ENCODE data around the gene TMED8.

The TMED8 gene

GRCh38 chr14:77324816-77325745 is 51.8 kb downstream of the TMED8 start:
- Histone ChIP-seq H3K18ac (ENCODE audit: low read length) (no peak overlapping the region), H3K56ac (ENCODE audit: low read length) (no peak overlapping the region)
- WGBS (ENCODE audit: extremely low coverage, insufficient coverage, low lambda C conversion rate): no CpG with 5 or more reads among the region's 11 CpGs

GRCh38 chr14:77324289-77324688 is 52.6 kb downstream of the TMED8 start:
- Histone ChIP-seq H3K4me3 (ENCODE audit: low read length) (no peak overlapping the region), H2AK5ac (ENCODE audit: low read length) (no peak overlapping the region), H4K5ac (ENCODE audit: low read length) (no peak overlapping the region), H3K27ac (ENCODE audit: low read depth, low read length) (no peak overlapping the region), H3K4ac (ENCODE audit: low read depth, low read length) (no peak overlapping the region), H2BK5ac (ENCODE audit: low read length) (no peak overlapping the region), H3K36me3 (ENCODE audit: control insufficient read depth, insufficient read depth, low read length) (no peaks in the 10 kb centered on the region), H2BK120ac (ENCODE audit: low read depth, low read length) (no peak overlapping the region), H3K79me2 (ENCODE audit: control insufficient read depth, insufficient read depth, low read length) (peaks cover 4% of the 10 kb centered on the region), H3K23ac (ENCODE audit: low read length) (no peak overlapping the region), H3K18ac (ENCODE audit: low read length) (no peak overlapping the region), H3K27me3 (ENCODE audit: insufficient read depth, low read length, poor library complexity) (no peaks in the 10 kb centered on the region), H3K4me1 (ENCODE audit: control insufficient read depth, low read depth, low read length) (peaks cover 3% of the 10 kb centered on the region), H2BK15ac (replicated peaks; ENCODE audit: low read depth) (no peak overlapping the region), H3K4me2 (ENCODE audit: low read length) (no peak overlapping the region), H3K56ac (ENCODE audit: low read length) (no peak overlapping the region), H3K79me1 (ENCODE audit: low read length) (peaks cover 2% of the 10 kb centered on the region), H3K9ac (ENCODE audit: low read length) (no peak overlapping the region), H4K8ac (ENCODE audit: low read depth, low read length) (no peak overlapping the region)
- no peak for DNase-seq
- WGBS (ENCODE audit: extremely low coverage, insufficient coverage, low lambda C conversion rate): no CpG with 5 or more reads among the region's 3 CpGs

More at GRCh38 chr14:77324816-77325745, 51.8 kb downstream of the TMED8 start:
- H4K5ac ChIP-seq (ENCODE audit: low read length): no peak overlapping the region
- no peak overlapping the region for H3K9ac ChIP-seq (ENCODE audit: low read length)
- H4K8ac ChIP-seq (ENCODE audit: low read depth, low read length): no peak overlapping the region
- H2BK120ac ChIP-seq (ENCODE audit: low read depth, low read length): no peak overlapping the region
- H3K79me1 ChIP-seq (ENCODE audit: low read length): no peaks in the 10 kb centered on the region
- peaks cover 3% of the 10 kb centered on the region for H3K4me1 ChIP-seq (ENCODE audit: control insufficient read depth, low read depth, low read length)
- no peak overlapping the region for H2BK5ac ChIP-seq (ENCODE audit: low read length)
- no peak overlapping the region for H2AK5ac ChIP-seq (ENCODE audit: low read length)
- H3K23ac ChIP-seq (ENCODE audit: low read length): no peak overlapping the region
- H3K27me3 ChIP-seq (ENCODE audit: insufficient read depth, low read length, poor library complexity): no peaks in the 10 kb centered on the region
- no peaks in the 10 kb centered on the region for H3K79me2 ChIP-seq (ENCODE audit: control insufficient read depth, insufficient read depth, low read length)
- H3K4me3 ChIP-seq (ENCODE audit: low read length): no peak overlapping the region
- DNase-seq: no peak
- H3K27ac ChIP-seq (ENCODE audit: low read depth, low read length): no peak overlapping the region
- no peak overlapping the region for H2BK15ac ChIP-seq (replicated peaks; ENCODE audit: low read depth)
- H3K36me3 ChIP-seq (ENCODE audit: control insufficient read depth, insufficient read depth, low read length): no peaks in the 10 kb centered on the region
- H3K4me2 ChIP-seq (ENCODE audit: low read length): no peak overlapping the region
- H3K4ac ChIP-seq (ENCODE audit: low read depth, low read length): no peak overlapping the region

- H3K56ac ChIP-seq (ENCODE audit: low read length): no peak overlapping the region
- no peaks in the 10 kb centered on the region for H3K36me3 ChIP-seq (ENCODE audit: control insufficient read depth, insufficient read depth, low read length)
- H3K79me2 ChIP-seq (ENCODE audit: control insufficient read depth, insufficient read depth, low read length): peaks cover 9% of the 10 kb centered on the region
- no CpG with 5 or more reads among the region's 4 CpGs for WGBS (ENCODE audit: extremely low coverage, insufficient coverage, low lambda C conversion rate)
- no peak overlapping the region for H3K27ac ChIP-seq (ENCODE audit: low read depth, low read length)
- H2BK5ac ChIP-seq (ENCODE audit: low read length): no peak overlapping the region
- peaks cover 4% of the 10 kb centered on the region for H3K79me1 ChIP-seq (ENCODE audit: low read length)
- no peak overlapping the region for H3K23ac ChIP-seq (ENCODE audit: low read length)
- peaks cover 3% of the 10 kb centered on the region for H3K4me1 ChIP-seq (ENCODE audit: control insufficient read depth, low read depth, low read length)
- no peak overlapping the region for H3K4me3 ChIP-seq (ENCODE audit: low read length)
- no peak overlapping the region for H3K4ac ChIP-seq (ENCODE audit: low read depth, low read length)
- H2BK15ac ChIP-seq (replicated peaks; ENCODE audit: low read depth): no peak overlapping the region
- no peak overlapping the region for H3K9ac ChIP-seq (ENCODE audit: low read length)
- DNase-seq: no peak
- no peak overlapping the region for H3K4me2 ChIP-seq (ENCODE audit: low read length)
- H2BK120ac ChIP-seq (ENCODE audit: low read depth, low read length): no peak overlapping the region
- no peak overlapping the region for H4K8ac ChIP-seq (ENCODE audit: low read depth, low read length)
- no peaks in the 10 kb centered on the region for H3K27me3 ChIP-seq (ENCODE audit: insufficient read depth, low read length, poor library complexity)
- no peak overlapping the region for H3K18ac ChIP-seq (ENCODE audit: low read length)
- no peak overlapping the region for H2AK5ac ChIP-seq (ENCODE audit: low read length)
- H4K5ac ChIP-seq (ENCODE audit: low read length): no peak overlapping the region
Measured at GRCh38 chr14:77323571-77323970, 53.3 kb downstream of the TMED8 start.

GRCh38 chr14:77322951-77323350 is 53.9 kb downstream of the TMED8 start:
- no CpG with 5 or more reads among the region's 5 CpGs for WGBS (ENCODE audit: extremely low coverage, insufficient coverage, low lambda C conversion rate)
- H3K18ac ChIP-seq (ENCODE audit: low read length): no peak overlapping the region
- H3K4ac ChIP-seq (ENCODE audit: low read depth, low read length): no peak overlapping the region
- no peak overlapping the region for H4K5ac ChIP-seq (ENCODE audit: low read length)
- peaks cover 13% of the 10 kb centered on the region for H3K79me2 ChIP-seq (ENCODE audit: control insufficient read depth, insufficient read depth, low read length)
- no peaks in the 10 kb centered on the region for H3K27me3 ChIP-seq (ENCODE audit: insufficient read depth, low read length, poor library complexity)
- no peak overlapping the region for H3K56ac ChIP-seq (ENCODE audit: low read length)
- no peak overlapping the region for H3K27ac ChIP-seq (ENCODE audit: low read depth, low read length)
- no peak overlapping the region for H2BK120ac ChIP-seq (ENCODE audit: low read depth, low read length)
- H3K4me3 ChIP-seq (ENCODE audit: low read length): no peak overlapping the region
- H3K9ac ChIP-seq (ENCODE audit: low read length): no peak overlapping the region
- no peak overlapping the region for H2BK5ac ChIP-seq (ENCODE audit: low read length)
- no peak overlapping the region for H2BK15ac ChIP-seq (replicated peaks; ENCODE audit: low read depth)
- peaks cover 3% of the 10 kb centered on the region for H3K4me1 ChIP-seq (ENCODE audit: control insufficient read depth, low read depth, low read length)
- H3K79me1 ChIP-seq (ENCODE audit: low read length): peaks cover 4% of the 10 kb centered on the region
- H3K36me3 ChIP-seq (ENCODE audit: control insufficient read depth, insufficient read depth, low read length): no peaks in the 10 kb centered on the region
- no peak for DNase-seq
- no peak overlapping the region for H2AK5ac ChIP-seq (ENCODE audit: low read length)
- no peak overlapping the region for H3K4me2 ChIP-seq (ENCODE audit: low read length)
- H4K8ac ChIP-seq (ENCODE audit: low read depth, low read length): no peak overlapping the region
- no peak overlapping the region for H3K23ac ChIP-seq (ENCODE audit: low read length)

GRCh38 chr14:77322250-77322902 is 54.5 kb downstream of the TMED8 start:
- H3K27ac ChIP-seq (ENCODE audit: low read depth, low read length): no peak overlapping the region
- no CpG with 5 or more reads among the region's 5 CpGs for WGBS (ENCODE audit: extremely low coverage, insufficient coverage, low lambda C conversion rate)

More at GRCh38 chr14:77322250-77322902, 54.5 kb downstream of the TMED8 start:
- Histone ChIP-seq H3K36me3 (ENCODE audit: control insufficient read depth, insufficient read depth, low read length) (no peaks in the 10 kb centered on the region), H3K23ac (ENCODE audit: low read length) (no peak overlapping the region), H3K4me1 (ENCODE audit: control insufficient read depth, low read depth, low read length) (peaks cover 3% of the 10 kb centered on the region), H3K79me1 (ENCODE audit: low read length) (peaks cover 4% of the 10 kb centered on the region), H3K4me3 (ENCODE audit: low read length) (no peak overlapping the region), H2BK5ac (ENCODE audit: low read length) (no peak overlapping the region), H3K18ac (ENCODE audit: low read length) (no peak overlapping the region), H3K4ac (ENCODE audit: low read depth, low read length) (no peak overlapping the region), H3K79me2 (ENCODE audit: control insufficient read depth, insufficient read depth, low read length) (peaks cover 17% of the 10 kb centered on the region), H3K4me2 (ENCODE audit: low read length) (no peak overlapping the region), H4K8ac (ENCODE audit: low read depth, low read length) (no peak overlapping the region), H2BK15ac (replicated peaks; ENCODE audit: low read depth) (no peak overlapping the region), H2BK120ac (ENCODE audit: low read depth, low read length) (no peak overlapping the region), H2AK5ac (ENCODE audit: low read length) (no peak overlapping the region), H3K27me3 (ENCODE audit: insufficient read depth, low read length, poor library complexity) (no peaks in the 10 kb centered on the region), H3K56ac (ENCODE audit: low read length) (peak overlapping the region; percentile 89), H4K5ac (ENCODE audit: low read length) (no peak overlapping the region), H3K9ac (ENCODE audit: low read length) (peak overlapping the region; percentile 81)
- DNase-seq: no peak
